NCI-H774 (cell line): ENCODE data around the gene LAMC2.
A peak's percentile ranks its signal among the peaks of the same experiment; 100 is the strongest.

Experiments
- DNase-seq: peaks from one replicate; lab custom pipeline; 2025; lab: John Stamatoyannopoulos, UW

LAMC2 gene

GRCh38 chr1:183168308-183168707, 17.8 kb upstream of the LAMC2 start:
- no peak for DNase-seq

GRCh38 chr1:183173828-183174227, 12.2 kb upstream of the LAMC2 start:
- DNase-seq: no peak

GRCh38 chr1:183175631-183176030, 10.4 kb upstream of the LAMC2 start:
- DNase-seq: no peak

DNA sequence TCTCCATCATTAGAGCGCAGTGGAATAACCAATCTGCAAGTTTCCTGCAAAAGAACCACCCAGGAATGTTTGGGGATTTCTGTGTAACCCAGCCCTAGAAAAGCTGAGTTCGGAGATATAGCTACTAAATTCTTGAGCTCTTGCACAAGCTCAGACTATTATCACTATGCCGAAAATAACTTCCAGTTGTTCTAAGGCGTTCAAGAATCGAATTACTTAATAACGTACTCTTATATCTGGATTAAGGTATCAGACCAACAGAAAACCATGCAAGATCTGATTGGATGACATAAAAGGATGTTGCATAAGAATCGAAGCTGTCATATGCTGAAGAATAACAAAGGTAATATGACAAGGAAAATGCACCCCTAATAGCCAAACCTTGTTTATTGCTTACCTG, 7.5 kb upstream of the LAMC2 start:
- DNase-seq: no peak

GRCh38 chr1:183179033-183179432, 7.0 kb upstream of the LAMC2 start:
- DNase-seq: no peak

DNA sequence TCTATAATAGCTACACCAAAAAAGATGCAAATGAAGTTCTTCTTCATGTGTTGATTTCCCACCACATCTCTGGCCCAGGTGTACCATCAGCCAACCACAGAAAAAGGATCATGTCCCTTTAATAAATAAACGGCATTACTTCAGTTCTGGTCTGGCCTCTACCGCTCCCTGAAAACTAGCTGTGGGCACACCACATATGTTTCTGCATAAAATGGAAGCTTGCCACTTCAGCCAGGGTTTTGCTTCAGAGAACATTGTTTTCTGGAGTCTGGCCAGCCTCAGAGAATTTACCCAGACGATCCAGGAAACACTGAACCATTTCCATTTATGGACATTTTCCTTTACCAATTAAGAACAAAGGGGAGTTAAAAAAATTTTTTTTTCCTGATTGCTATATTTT, 5.8 kb upstream of the LAMC2 start:
- peak; percentile 5 for DNase-seq

DNA sequence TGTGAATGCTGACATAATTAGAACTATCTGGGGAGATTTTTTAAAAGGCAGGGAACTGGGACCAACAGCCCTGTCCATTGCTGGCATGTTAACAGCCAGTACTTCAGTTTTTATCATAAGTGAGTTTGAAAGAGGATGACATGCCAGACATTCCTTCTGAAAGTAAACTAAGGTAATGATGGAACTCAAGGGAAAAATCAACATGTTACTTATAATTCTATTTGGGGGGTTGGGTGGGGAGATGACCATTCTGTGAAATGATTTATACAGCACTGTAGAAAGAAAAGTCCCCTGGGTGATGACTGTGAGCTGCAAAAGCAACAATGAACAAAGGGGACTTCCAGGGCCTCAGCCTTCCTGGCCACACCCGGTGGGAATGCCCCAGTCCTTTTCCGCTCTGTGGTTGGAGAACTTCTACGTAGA, 5.4 kb upstream of the LAMC2 start:
- DNase-seq: no peak

GRCh38 chr1:183186841-183187240, 777 bp downstream of the LAMC2 start:
- DNase-seq: no peak

DNA sequence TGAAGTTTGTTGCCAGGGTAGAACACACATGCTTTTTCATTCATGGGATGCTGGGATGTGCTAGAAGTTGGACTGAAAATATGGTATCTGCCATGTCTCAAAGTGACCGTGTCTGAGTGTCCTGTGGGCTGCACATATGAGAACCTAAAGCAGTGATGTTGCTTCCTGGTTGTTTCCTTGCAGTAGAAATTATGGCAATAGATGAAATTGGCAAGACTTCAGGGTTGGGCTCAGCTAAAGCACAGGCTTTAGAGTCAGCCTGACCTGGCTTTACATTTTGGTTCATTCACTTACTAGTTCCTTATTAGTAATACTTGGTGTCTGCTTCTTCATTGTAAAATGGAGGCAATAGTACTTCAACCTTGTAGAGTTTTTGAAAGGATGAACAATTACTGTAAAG, 2.2 kb downstream of the LAMC2 start:
- no peak for DNase-seq

GRCh38 chr1:183191833-183192232, 5.8 kb downstream of the LAMC2 start:
- no peak for DNase-seq

- DNase-seq: no peak
Measured at GRCh38 chr1:183193963-183194525, 8.0 kb downstream of the LAMC2 start.

DNA sequence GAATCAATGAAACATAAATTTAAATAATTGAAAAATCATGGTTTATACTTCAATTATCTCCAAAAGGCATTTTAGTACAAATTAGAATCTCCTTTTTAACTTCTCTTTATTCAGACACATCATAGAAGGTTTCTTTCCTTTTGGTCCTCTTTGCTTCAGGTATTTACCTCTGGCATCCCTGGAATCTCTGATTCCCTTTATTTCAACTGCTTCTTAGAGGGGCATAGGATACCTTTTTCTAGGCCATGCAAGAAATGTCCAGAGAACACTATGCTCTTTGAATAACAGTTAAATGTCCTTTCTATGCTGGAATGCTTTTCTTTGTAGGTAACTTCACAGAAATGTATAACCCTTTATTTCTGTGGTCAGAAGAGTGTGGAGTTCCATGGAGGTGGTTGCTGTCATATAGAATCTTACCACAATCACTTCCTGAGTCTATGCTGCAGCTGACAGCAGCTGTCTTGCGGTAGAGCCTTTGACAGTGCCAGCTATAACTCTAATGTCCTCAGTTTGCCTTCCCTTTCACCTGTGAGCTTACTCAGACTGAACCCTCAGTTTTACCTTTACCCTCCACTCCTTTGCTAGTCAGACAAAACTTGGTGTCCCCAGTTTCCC, 8.6 kb downstream of the LAMC2 start:
- DNase-seq: no peak

- DNase-seq: no peak
Measured at GRCh38 chr1:183195142-183195574, 9.1 kb downstream of the LAMC2 start.

DNA sequence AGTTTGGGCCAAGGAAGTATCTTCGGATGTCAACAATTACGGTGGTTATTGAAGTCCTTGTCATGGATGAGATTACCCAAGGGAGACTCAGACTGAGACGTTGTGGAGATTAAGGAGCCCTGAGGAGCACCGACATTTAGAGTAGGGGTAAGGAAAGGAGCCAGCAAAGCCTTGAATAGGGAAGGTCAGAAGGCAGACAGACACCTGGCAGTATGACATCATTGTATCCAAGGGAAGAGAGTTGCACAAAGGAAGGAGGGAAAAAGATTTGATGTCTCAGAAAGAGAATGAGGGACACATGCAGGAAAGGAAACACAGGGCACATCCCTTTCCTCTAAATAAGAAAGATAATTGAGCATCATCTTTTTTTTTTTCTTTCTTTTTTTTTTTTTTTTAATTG, 11.7 kb downstream of the LAMC2 start:
- no peak for DNase-seq

DNA sequence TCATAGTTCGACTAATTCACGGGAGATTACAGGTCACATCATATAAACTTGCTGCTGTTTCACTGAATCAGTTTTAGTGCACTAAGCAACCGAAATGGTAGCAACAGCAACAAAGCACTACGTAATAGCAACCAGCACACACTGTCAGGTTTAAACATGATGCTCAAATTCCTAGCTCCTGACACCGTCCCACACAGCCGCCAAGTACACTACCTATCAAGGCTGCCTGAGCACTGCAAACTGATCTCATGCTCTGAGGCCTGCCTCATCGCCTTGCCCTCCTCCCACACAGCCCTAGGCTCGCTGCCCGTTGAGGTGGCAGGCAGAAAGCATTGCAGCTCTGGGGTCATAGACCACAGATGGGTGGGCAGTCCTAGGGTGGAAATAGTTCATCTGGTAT, 12.4 kb downstream of the LAMC2 start:
- DNase-seq: no peak

DNA sequence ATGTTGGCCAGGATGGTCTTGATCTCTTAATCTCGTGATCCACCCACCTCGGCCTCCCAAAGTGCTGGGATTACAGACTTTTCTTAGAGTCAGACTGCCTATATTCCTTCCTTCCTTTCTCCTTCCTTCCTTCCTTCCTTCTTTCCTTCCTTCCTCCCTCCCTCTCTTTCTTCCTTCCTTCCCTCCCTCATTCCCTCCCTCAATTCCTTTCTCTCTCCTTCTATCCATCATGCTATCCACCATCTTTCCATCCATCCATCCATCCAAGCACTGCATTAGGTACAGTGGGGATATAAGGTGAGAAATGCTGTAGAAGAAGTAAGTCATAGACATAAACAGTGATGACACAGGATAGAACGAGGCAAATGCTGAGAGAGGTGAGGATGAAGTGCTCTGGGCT, 13.2 kb downstream of the LAMC2 start:
- no peak for DNase-seq

DNA sequence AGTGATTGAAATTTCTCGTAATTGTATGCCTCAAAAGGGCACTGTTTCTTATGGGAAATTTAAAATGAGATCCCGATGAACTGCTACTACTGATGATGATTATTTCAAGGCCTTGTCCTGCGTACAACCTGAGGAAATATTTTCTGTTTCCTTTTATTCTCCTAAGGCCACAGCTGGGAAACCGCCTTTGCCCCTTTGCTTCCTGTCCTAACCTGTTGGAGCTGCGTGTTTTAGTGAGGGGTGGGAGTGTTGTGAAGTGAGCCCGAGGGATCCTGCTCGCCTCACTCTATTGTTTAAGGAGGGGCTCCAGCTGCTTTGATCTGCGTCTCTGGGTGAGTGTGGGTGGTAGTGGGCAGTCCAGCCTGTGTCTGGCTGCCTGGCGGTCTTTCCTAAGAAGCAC, 14.4 kb downstream of the LAMC2 start:
- no peak for DNase-seq

DNA sequence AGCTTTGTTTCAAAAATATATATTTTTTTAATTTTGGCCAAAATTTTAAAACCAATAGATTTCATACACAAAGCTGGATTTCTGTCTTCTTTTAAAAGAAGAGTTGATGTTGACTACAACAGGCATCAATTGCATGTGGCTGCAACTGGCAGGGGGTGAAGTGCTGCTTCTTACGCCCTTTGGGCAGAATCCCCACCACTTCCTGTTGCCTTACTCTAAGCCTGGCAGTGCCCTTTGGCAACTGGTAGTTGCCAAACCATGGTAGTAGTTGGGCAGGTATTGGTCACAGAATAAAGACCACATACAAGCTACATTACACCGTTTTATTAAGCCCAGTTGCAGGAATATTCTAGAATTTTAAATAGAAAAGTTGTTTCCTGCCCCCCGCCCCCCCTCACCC, 17.0 kb downstream of the LAMC2 start:
- DNase-seq: no peak

DNA sequence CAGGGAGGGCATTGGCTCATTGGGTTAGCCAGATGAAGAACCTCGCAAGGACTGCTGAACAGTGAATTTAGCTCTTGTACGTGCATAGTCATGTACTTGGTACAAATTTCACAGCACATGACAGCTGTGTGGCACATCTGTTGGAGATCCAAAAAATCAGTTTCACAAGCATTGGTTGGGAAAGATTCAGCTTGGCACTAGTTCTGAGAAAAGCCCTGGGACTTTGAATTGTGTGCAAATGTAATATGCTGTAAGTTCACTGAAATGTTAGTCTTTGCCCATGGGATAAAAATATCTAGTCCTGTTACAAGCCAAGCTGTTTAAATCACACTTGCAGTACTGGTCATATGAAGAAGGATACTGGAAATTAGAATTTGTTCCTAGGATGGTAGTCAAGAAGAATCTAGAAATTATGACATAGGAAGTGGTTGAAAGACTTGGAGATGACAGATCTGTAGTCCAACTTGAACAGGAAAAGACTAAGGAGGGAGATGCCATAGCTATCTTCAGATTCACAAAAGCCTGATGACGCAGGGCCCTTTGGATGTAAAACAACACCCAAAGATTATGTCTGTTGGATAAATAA, 19.2 kb downstream of the LAMC2 start:
- no peak for DNase-seq

DNA sequence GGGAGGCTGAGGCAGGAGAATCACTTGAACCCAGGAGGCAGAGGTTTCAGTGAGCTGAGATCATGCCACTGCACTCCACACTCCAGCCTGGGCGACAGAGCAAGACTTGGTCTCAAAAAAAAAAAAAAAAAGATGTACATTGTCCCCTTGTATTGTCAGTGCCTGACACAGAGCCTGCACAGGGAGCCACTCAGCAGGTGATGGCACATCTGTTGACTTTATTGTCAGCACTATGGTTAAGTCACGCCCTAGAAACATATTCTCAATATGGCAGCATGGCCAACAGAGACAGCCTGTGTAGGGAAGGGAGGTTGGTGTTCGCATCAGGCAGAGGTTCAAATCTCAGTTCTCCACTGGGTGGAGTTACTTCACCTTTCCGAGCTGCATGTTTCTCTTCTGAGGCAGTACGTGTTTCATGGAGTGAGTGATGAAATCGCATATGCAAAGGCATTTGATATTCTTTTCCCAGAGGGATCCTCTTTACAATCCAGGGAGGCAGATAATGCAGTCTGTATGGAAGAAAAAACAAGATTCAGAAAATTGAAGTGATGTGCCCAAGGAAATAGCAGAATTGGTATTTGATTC, 20.6 kb downstream of the LAMC2 start:
- no peak for DNase-seq

GRCh38 chr1:183209533-183210158, 23.6 kb downstream of the LAMC2 start:
- no peak for DNase-seq

DNA sequence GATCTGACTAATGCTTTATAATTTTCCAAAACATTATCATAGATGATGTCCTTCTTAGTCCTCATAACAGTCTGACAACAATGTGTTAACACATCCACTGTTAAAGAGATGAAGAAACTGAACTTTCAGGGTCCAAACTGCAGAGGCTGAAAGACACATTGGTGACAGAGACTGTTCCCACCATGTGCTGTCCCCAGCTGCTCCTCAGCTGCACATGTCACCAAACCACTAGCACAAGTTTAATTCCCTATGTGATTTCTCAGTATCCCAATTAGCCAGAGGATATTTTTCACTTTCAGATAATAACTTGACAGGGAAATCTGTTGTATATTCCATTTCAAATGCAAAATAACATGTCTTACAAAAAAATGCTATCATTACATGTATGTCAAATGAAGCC, 24.6 kb downstream of the LAMC2 start:
- no peak for DNase-seq

- no peak for DNase-seq
Measured at GRCh38 chr1:183212870-183213269, 26.8 kb downstream of the LAMC2 start.
